ENCODE measurements around the gene TOMM34. TPM values are rescaled to one million over a fixed set of nuclear protein-coding genes. Genes with fewer than 3 reads are reported as not detected.

Gene TOMM34
- total RNA-seq, 4 donors from 2014 or later: 11.4 to 19.5 (median 16.7) TPM

GRCh38 chr20:44900231-44900854 is 59.9 kb downstream of the TOMM34 start:
- H3K9me3 ChIP-seq: no peaks in the 10 kb centered on the region
- WGBS, 2 donors: 83 to 94% methylated on average over 3 to 5 of the region's 5 CpGs
- no peak overlapping the region for H3K4me3 ChIP-seq
- TF ChIP-seq CTCF (IDR thresholded peaks at IDR 0.05) (no peak), POLR2A (IDR thresholded peaks at IDR 0.05) (no peak)
- peaks cover 9 to 64% (median 22%) of the 10 kb centered on the region in 3 donors for H3K4me1 ChIP-seq
- intact Hi-C loops (cut with DNase I): no loop called here
- no peak for DNase-seq
- peaks cover 0 to 61% (median 23%) of the 10 kb centered on the region in 3 donors for H3K36me3 ChIP-seq
- H3K27ac ChIP-seq: peak overlapping the region in 1 of 4 donors; percentile 38
- no peaks in the 10 kb centered on the region for H3K27me3 ChIP-seq

GRCh38 chr20:44897133-44897532 is 63.1 kb downstream of the TOMM34 start:
- Histone ChIP-seq H3K9me3 (no peaks in the 10 kb centered on the region), H3K27ac (no peak overlapping the region), H3K4me1 (peaks cover 9 to 94% (median 22%) of the 10 kb centered on the region in 3 donors), H3K4me3 (no peak overlapping the region), H3K27me3 (no peaks in the 10 kb centered on the region), H3K36me3 (peaks cover 0 to 28% (median under 1%) of the 10 kb centered on the region in 3 donors)
- no peak for DNase-seq
- WGBS, 2 donors: 56 to 59% methylated on average over 1 of the region's 1 CpG
- no peak for TF ChIP-seq POLR2A (IDR thresholded peaks at IDR 0.05)
- intact Hi-C loops (cut with DNase I): no loop called here

- DNase-seq: no peak
- 71 to 92% methylated on average over 1 of the region's 1 CpG for WGBS, 2 donors
- H3K36me3 ChIP-seq: peaks cover 0 to 23% (median 0%) of the 10 kb centered on the region in 3 donors
- H3K9me3 ChIP-seq: no peaks in the 10 kb centered on the region
- peak overlapping the region in 1 of 4 donors; percentile 13 for H3K27ac ChIP-seq
- H3K4me3 ChIP-seq: no peak overlapping the region
- no peaks in the 10 kb centered on the region for H3K27me3 ChIP-seq
- TF ChIP-seq POLR2A (IDR thresholded peaks at IDR 0.05) (no peak), CTCF (IDR thresholded peaks at IDR 0.05) (no peak)
- H3K4me1 ChIP-seq: peaks cover 8 to 96% (median 22%) of the 10 kb centered on the region in 3 donors
- intact Hi-C loops (cut with DNase I): no loop called here
These were observed 63.6 kb downstream of the TOMM34 start for GRCh38 chr20:44896583-44896982.

- H3K36me3 ChIP-seq: peaks cover 0 to 14% (median 0%) of the 10 kb centered on the region in 3 donors
- H3K27me3 ChIP-seq: no peaks in the 10 kb centered on the region
- H3K4me3 ChIP-seq: no peak overlapping the region
- H3K9me3 ChIP-seq: no peaks in the 10 kb centered on the region
- H3K27ac ChIP-seq: no peak overlapping the region
- H3K4me1 ChIP-seq: peaks cover 8 to 96% (median 20%) of the 10 kb centered on the region in 3 donors
- TF ChIP-seq CTCF (IDR thresholded peaks at IDR 0.05) (no peak), POLR2A (IDR thresholded peaks at IDR 0.05) (no peak)
- no peak for DNase-seq
- WGBS, 2 donors: 35 to 48% methylated on average over 2 of the region's 2 CpGs
- intact Hi-C loops (cut with DNase I): no loop called here
These were observed 65.2 kb downstream of the TOMM34 start for GRCh38 chr20:44894959-44895358.

Small RNAs within 50 kb of the gene (small RNA-seq; reads per million reads assigned to genes)
- gene RF00019: 0 reads per million in 4 donors

Other genes with a start within 250 kb of the TOMM34 start
- gene CCN5, start 245.0 kb downstream of the TOMM34 start, total RNA-seq: 10 to 100 TPM in 3 of 4 donors, 1 to 10 TPM in 1; 6.7 to 83.9 (median 31.0) TPM
- 1 to 10 TPM in 1 of 4 donors, under 1 TPM in 2, not detected in 1; 0.13 to 2.5 (median 0.23) TPM for gene KCNK15, start 214.5 kb downstream of the TOMM34 start, total RNA-seq
- gene RIMS4, start 149.9 kb downstream of the TOMM34 start, total RNA-seq: 1 to 10 TPM in 1 of 4 donors, under 1 TPM in 1, not detected in 2; 0.32 to 1.7 TPM
- 100 to 1,000 TPM; 110 to 170 (median 133) TPM for gene YWHAB, start 74.7 kb downstream of the TOMM34 start, total RNA-seq
- 10 to 100 TPM in 1 of 4 donors, 1 to 10 TPM in 3; 5.9 to 18.5 (median 8.7) TPM for gene PABPC1L, start 50.3 kb downstream of the TOMM34 start, total RNA-seq
- gene STK4, start 6.1 kb upstream of the TOMM34 start, total RNA-seq: 10 to 100 TPM; 14.6 to 29.8 (median 17.6) TPM
- gene KCNS1, start 140.7 kb upstream of the TOMM34 start, total RNA-seq: under 1 TPM in 3 of 4 donors, not detected in 1; 0.22 to 0.80 (median 0.29) TPM
- 10 to 100 TPM in 1 of 4 donors, 1 to 10 TPM in 3; 3.1 to 32.1 (median 4.6) TPM for gene WFDC5, start 154.8 kb upstream of the TOMM34 start, total RNA-seq
- gene WFDC12, start 164.1 kb upstream of the TOMM34 start, total RNA-seq: 1 to 10 TPM in 1 of 4 donors, under 1 TPM in 2, not detected in 1; 0.44 to 2.6 (median 0.64) TPM
- gene PI3, start 214.5 kb upstream of the TOMM34 start, total RNA-seq: 1,000 to 10,000 TPM in 3 of 4 donors, 10 to 100 TPM in 1; 14.1 to 2,947 (median 1,123) TPM
- not detected for gene SEMG1, start 246.6 kb upstream of the TOMM34 start, total RNA-seq